Middle frontal gyrus (tissue), 1 donor: ENCODE results near the gene PPP2R5C.
"Not testable (repeated sequence)": the region's sequence is repeated elsewhere in the genome, so short reads cannot be mapped to it uniquely, and the experiment has no call there.

ENCODE experiments used
- DNase-seq: peaks from one replicate; pipeline ENCODE4 v3.0.0-alpha.2; 2015; ENCODE audit warnings: low spot score; ENCODE audit errors: extremely low spot score

The PPP2R5C gene

GRCh38 chr14:101727611-101728366 is 33.7 kb upstream of the PPP2R5C start:
- no peak for DNase-seq

GRCh38 chr14:101728367-101728742 is 33.2 kb upstream of the PPP2R5C start:
- DNase-seq, result no peak

GRCh38 chr14:101729382-101729781 is 32.1 kb upstream of the PPP2R5C start:
- no peak for DNase-seq

- not testable (repeated sequence) for DNase-seq
Observed at GRCh38 chr14:101730157-101730556, 31.4 kb upstream of the PPP2R5C start.

GRCh38 chr14:101730626-101731186 is 30.8 kb upstream of the PPP2R5C start:
- no peak for DNase-seq

- DNase-seq, result no peak
Observed at GRCh38 chr14:101731187-101732080, 30.1 kb upstream of the PPP2R5C start.

GRCh38 chr14:101732118-101732517 is 29.4 kb upstream of the PPP2R5C start:
- no peak for DNase-seq

GRCh38 chr14:101733211-101733610 is 28.3 kb upstream of the PPP2R5C start:
- DNase-seq, result no peak

GRCh38 chr14:101734246-101734847 is 27.2 kb upstream of the PPP2R5C start:
- DNase-seq, result no peak

GRCh38 chr14:101735453-101735852 is 26.1 kb upstream of the PPP2R5C start:
- DNase-seq, result no peak

- DNase-seq, result no peak
Observed at GRCh38 chr14:101736071-101736470, 25.4 kb upstream of the PPP2R5C start.

- no peak for DNase-seq
Observed at GRCh38 chr14:101736585-101736984, 24.9 kb upstream of the PPP2R5C start.

GRCh38 chr14:101737414-101738339 is 23.8 kb upstream of the PPP2R5C start:
- no peak for DNase-seq

- no peak for DNase-seq
Observed at GRCh38 chr14:101738703-101739320, 22.7 kb upstream of the PPP2R5C start.

- no peak for DNase-seq
Observed at GRCh38 chr14:101739446-101740141, 21.9 kb upstream of the PPP2R5C start.

- DNase-seq, result no peak
Observed at GRCh38 chr14:101740981-101741380, 20.5 kb upstream of the PPP2R5C start.

GRCh38 chr14:101743701-101744100 is 17.8 kb upstream of the PPP2R5C start:
- no peak for DNase-seq

- DNase-seq, result not testable (repeated sequence)
Observed at GRCh38 chr14:101744382-101744781, 17.1 kb upstream of the PPP2R5C start.

GRCh38 chr14:101749756-101750155 is 11.8 kb upstream of the PPP2R5C start:
- DNase-seq, result not testable (repeated sequence)

GRCh38 chr14:101754893-101755292 is 6.6 kb upstream of the PPP2R5C start:
- no peak for DNase-seq
